DOHH2 (cell line): ENCODE results near the gene RPUSD1.
"Not testable (repeated sequence)": the region's sequence is repeated elsewhere in the genome, so short reads cannot be mapped to it uniquely, and the experiment has no call there.

Experiments used
- H3F3A ChIP-seq: fragments of 200-600 bp; sonication (generic), shearing (Covaris generic); 2 replicates; pipeline ENCODE4 v1.6.0; 2016; ENCODE audit warnings: antibody characterized with exemption, mild to moderate bottlenecking; ENCODE audit not compliant: control insufficient read depth, insufficient read depth
- H3K27ac ChIP-seq: fragments of 200-600 bp; sonication (generic); 2 replicates; pipeline ENCODE4 v1.5.1; 2014; ENCODE audit warnings: low read depth, mild to moderate bottlenecking, low read length, moderate library complexity
- H3K27me3 ChIP-seq: fragments of 200-600 bp; sonication (generic); 2 replicates; pipeline ENCODE4 v1.6.1; 2014; ENCODE audit warnings: mild to moderate bottlenecking, low read length, mixed read lengths; ENCODE audit not compliant: control insufficient read depth
- H3K36me3 ChIP-seq: fragments of 200-600 bp; sonication (generic); 2 replicates; pipeline ENCODE4 v1.6.1; 2014; ENCODE audit warnings: mild to moderate bottlenecking, low read length, moderate library complexity, mixed read lengths; ENCODE audit not compliant: control insufficient read depth
- H3K4me1 ChIP-seq: fragments of 200-600 bp; sonication (generic); 2 replicates; pipeline ENCODE4 v1.6.1; 2014; ENCODE audit warnings: mild to moderate bottlenecking, low read length, mixed read lengths; ENCODE audit not compliant: control insufficient read depth
- H3K4me2 ChIP-seq: fragments of 200-600 bp; sonication (generic); 2 replicates; pipeline ENCODE4 v1.6.0; 2014; ENCODE audit warnings: mild to moderate bottlenecking, low read length, moderate library complexity
- H3K4me3 ChIP-seq: fragments of 200-600 bp; sonication (generic); 2 replicates; pipeline ENCODE4 v1.5.1; 2014; ENCODE audit warnings: mild to moderate bottlenecking, low read length, mixed read lengths
- H3K79me2 ChIP-seq: fragments of 200-600 bp; sonication (generic); 2 replicates; pipeline ENCODE4 v1.6.1; 2014; ENCODE audit warnings: mild to moderate bottlenecking, low read length, mixed read lengths; ENCODE audit not compliant: control insufficient read depth
- H3K9me2 ChIP-seq: fragments of 200-600 bp; sonication (generic); replicated peaks from 2 replicates; pipeline ENCODE4 v1.6.1; 2014; ENCODE audit warnings: mild to moderate bottlenecking, low read length, mixed read lengths; ENCODE audit not compliant: control insufficient read depth
- H3K9me3 ChIP-seq: fragments of 200-600 bp; sonication (generic); 2 replicates; pipeline ENCODE4 v1.6.1; 2014; ENCODE audit warnings: antibody characterized with exemption, low read length, mixed read lengths; ENCODE audit not compliant: control insufficient read depth, insufficient read depth
- H4K20me1 ChIP-seq: fragments of 200-600 bp; sonication (generic); 2 replicates; pipeline ENCODE4 v1.6.0; 2014; ENCODE audit warnings: low read depth, mild to moderate bottlenecking, antibody characterized with exemption, low read length, moderate library complexity; ENCODE audit not compliant: control insufficient read depth, insufficient read depth
- CTCF ChIP-seq: fragments of 200-600 bp; sonication (generic); IDR thresholded peaks from one replicate; pipeline ENCODE4 v1.5.1; 2014; ENCODE audit warnings: antibody characterized with exemption, mild to moderate bottlenecking, low read depth, low read length; ENCODE audit not compliant: poor library complexity, severe bottlenecking
- EZH2phosphoT487 ChIP-seq: fragments of 200-600 bp; sonication (generic); IDR thresholded peaks from 2 replicates; pipeline ENCODE4 v1.6.1; 2017; ENCODE audit warnings: borderline replicate concordance, mild to moderate bottlenecking, antibody characterized with exemption, low read length, moderate library complexity, mixed read lengths

Gene RPUSD1

DNA sequence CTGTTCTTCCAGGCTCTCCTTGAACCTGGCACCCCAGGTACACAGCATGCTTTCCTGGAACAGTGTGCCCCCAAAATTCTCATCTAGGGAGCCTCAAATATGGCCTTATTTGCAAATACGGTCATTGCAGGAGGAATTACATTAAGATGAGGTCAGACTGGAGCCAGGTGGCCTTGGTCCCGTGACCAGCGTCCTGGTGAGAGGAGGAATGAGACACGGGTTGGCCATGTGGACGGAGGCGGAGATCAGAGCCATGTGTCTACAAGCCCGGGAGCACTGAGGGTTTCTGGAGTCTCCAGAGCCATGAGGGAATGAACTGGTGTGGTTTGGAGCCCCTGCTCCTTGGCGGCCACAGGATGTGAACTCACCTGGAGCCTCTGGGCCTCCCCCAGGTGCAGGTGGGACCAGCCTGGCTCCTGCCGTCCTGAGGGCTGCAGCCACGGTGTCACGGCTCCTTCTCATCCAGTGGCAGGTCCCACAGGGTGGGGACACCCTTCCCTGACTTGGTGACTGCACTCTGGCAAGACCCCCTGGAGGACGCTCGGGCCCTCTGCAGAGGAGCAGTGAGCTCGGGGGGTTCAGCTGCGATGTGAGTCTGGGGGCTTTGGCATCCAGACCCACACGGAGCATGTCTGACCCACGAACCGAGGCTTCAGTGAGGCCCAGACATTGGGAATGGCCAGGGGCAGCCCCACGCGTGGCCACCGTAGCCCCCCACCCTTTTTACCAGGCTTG is 34.2 kb upstream of the RPUSD1 start:
- peaks cover 14% of the 10 kb centered on the region for H3K4me1 ChIP-seq
- H3K9me2 ChIP-seq: no peaks in the 10 kb centered on the region
- peaks cover 6% of the 10 kb centered on the region; the same call in 1 of the 2 replicates for H3K9me3 ChIP-seq
- no peak overlapping the region for H3K4me2 ChIP-seq
- no peak overlapping the region for H3K4me3 ChIP-seq
- no peaks in the 10 kb centered on the region for H3K79me2 ChIP-seq
- no peaks in the 10 kb centered on the region for H3F3A ChIP-seq
- H3K36me3 ChIP-seq: no peaks in the 10 kb centered on the region
- no peaks in the 10 kb centered on the region for H4K20me1 ChIP-seq
- TF ChIP-seq EZH2phosphoT487 (no peak), CTCF (no peak)
- no peak overlapping the region for H3K27ac ChIP-seq
- peaks cover 10% of the 10 kb centered on the region for H3K27me3 ChIP-seq

DNA sequence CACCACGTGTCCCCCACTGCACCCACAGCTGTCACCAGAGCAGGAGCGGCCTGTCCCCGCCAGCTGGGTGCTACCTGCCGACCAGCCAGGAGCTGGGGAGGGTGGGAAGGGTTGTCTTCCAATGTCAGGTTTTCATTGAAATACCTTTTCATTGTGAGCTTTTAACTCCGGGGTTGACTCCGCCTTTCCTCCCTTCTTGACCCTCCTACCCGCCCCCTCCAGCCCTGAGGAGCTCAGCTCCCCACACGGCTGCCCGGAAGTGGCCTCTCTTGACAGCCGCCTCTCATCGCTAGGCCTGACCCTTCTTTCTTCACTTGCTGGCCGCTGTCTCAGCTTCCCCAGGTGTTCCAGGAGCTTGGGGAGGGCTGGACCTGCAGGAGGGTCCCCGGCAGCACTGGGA is 33.6 kb upstream of the RPUSD1 start:
- no peak for TF ChIP-seq EZH2phosphoT487
- no peak for TF ChIP-seq CTCF
- Histone ChIP-seq H3F3A (no peaks in the 10 kb centered on the region), H3K79me2 (no peaks in the 10 kb centered on the region), H3K4me2 (no peak overlapping the region), H3K36me3 (no peaks in the 10 kb centered on the region), H3K27me3 (peaks cover 10% of the 10 kb centered on the region), H3K9me3 (peaks cover 6% of the 10 kb centered on the region; the same call in 1 of the 2 replicates), H3K27ac (no peak overlapping the region), H3K9me2 (no peaks in the 10 kb centered on the region), H3K4me3 (no peak overlapping the region), H3K4me1 (peaks cover 14% of the 10 kb centered on the region), H4K20me1 (no peaks in the 10 kb centered on the region)

GRCh38 chr16:820748-821147 is 32.6 kb upstream of the RPUSD1 start:
- Histone ChIP-seq H3K27ac (no peak overlapping the region), H4K20me1 (no peaks in the 10 kb centered on the region), H3K36me3 (no peaks in the 10 kb centered on the region)

GRCh38 chr16:820044-820408 is 31.8 kb upstream of the RPUSD1 start:
- Histone ChIP-seq H3K4me3 (0 out of 2 replicates have a peak overlapping the region, but pooled peaks have one; percentile 10), H3K27me3 (peaks cover 10% of the 10 kb centered on the region), H3K4me2 (peak overlapping the region; percentile 40), H3K4me1 (peaks cover 14% of the 10 kb centered on the region)
- not testable (repeated sequence) for H3K9me2 ChIP-seq, H3K27ac ChIP-seq, H3K79me2 ChIP-seq, H4K20me1 ChIP-seq, H3F3A ChIP-seq, H3K9me3 ChIP-seq, H3K36me3 ChIP-seq

More at GRCh38 chr16:820748-821147, 32.6 kb upstream of the RPUSD1 start:
- Histone ChIP-seq H3F3A (no peaks in the 10 kb centered on the region), H3K9me3 (peaks cover 6% of the 10 kb centered on the region; the same call in 1 of the 2 replicates), H3K4me3 (no peak overlapping the region), H3K4me1 (peaks cover 14% of the 10 kb centered on the region), H3K27me3 (peaks cover 10% of the 10 kb centered on the region), H3K4me2 (no peak overlapping the region), H3K79me2 (no peaks in the 10 kb centered on the region), H3K9me2 (no peaks in the 10 kb centered on the region)
- no peak for TF ChIP-seq CTCF
- no peak for TF ChIP-seq EZH2phosphoT487
